HG02763 (cell line): ENCODE results near the gene TUBA1A.
"Not testable (repeated sequence)": the region's sequence is repeated elsewhere in the genome, so short reads cannot be mapped to it uniquely, and the experiment has no call there.

ENCODE experiments used
- ATAC-seq: cut with Tn5 transposase; IDR thresholded peaks from one replicate; pipeline ENCODE4 v1.9.1; 2021; ENCODE audit warnings: mild to moderate bottlenecking, moderate library complexity; ENCODE audit not compliant: unreplicated experiment

Gene TUBA1A

GRCh38 chr12:49188916-49189367 is at the start of gene TUBA1A:
TUBA1A (minus strand) TSS chr12:49189080; CDS start chr12:49188979, 101 bp downstream.
- ATAC-seq, result peak; percentile 86

- ATAC-seq, result no peak
Measured at GRCh38 chr12:49236423-49236822, 47.5 kb upstream of the TUBA1A start.

- no peak for ATAC-seq
Measured at GRCh38 chr12:49233842-49234526, 45.1 kb upstream of the TUBA1A start.

- no peak for ATAC-seq
Measured at GRCh38 chr12:49232940-49233841, 44.3 kb upstream of the TUBA1A start.

GRCh38 chr12:49231878-49232655 is 43.2 kb upstream of the TUBA1A start:
- ATAC-seq, result no peak

- ATAC-seq, result no peak
Measured at GRCh38 chr12:49230805-49231194, 41.9 kb upstream of the TUBA1A start.

GRCh38 chr12:49230176-49230804 is 41.4 kb upstream of the TUBA1A start:
- no peak for ATAC-seq

GRCh38 chr12:49228653-49229052 is 39.8 kb upstream of the TUBA1A start:
- no peak for ATAC-seq

- ATAC-seq, result no peak
Measured at GRCh38 chr12:49227713-49228112, 38.8 kb upstream of the TUBA1A start.

- ATAC-seq, result no peak
Measured at GRCh38 chr12:49225576-49226166, 36.8 kb upstream of the TUBA1A start.

GRCh38 chr12:49223590-49224369 is 34.9 kb upstream of the TUBA1A start:
- ATAC-seq, result no peak

- no peak for ATAC-seq
Measured at GRCh38 chr12:49223122-49223521, 34.2 kb upstream of the TUBA1A start.

GRCh38 chr12:49220972-49221371 is 32.1 kb upstream of the TUBA1A start:
- no peak for ATAC-seq

- no peak for ATAC-seq
Measured at GRCh38 chr12:49219417-49220026, 30.6 kb upstream of the TUBA1A start.

- no peak for ATAC-seq
Measured at GRCh38 chr12:49212572-49212971, 23.7 kb upstream of the TUBA1A start.

- not testable (repeated sequence) for ATAC-seq
Measured at GRCh38 chr12:49210703-49211102, 21.8 kb upstream of the TUBA1A start.

- ATAC-seq, result no peak
Measured at GRCh38 chr12:49208676-49209075, 19.8 kb upstream of the TUBA1A start.

- ATAC-seq, result no peak
Measured at GRCh38 chr12:49208146-49208545, 19.3 kb upstream of the TUBA1A start.

GRCh38 chr12:49206389-49206788 is 17.5 kb upstream of the TUBA1A start:
- ATAC-seq, result no peak
